GM13977 (cell line): ENCODE data around the gene THADA.

Source experiments
- DNase-seq: peaks from one replicate; pipeline ENCODE4 v3.0.0; 2012; ENCODE audit warnings: low spot score
- in situ Hi-C: fragments of 300-500 bp; cut with MboI; formaldehyde crosslinking; loops from one replicate; pipeline ENCODE4 v1.12.0; 2022; ENCODE audit warnings: low sequenced_read_pairs, low pct_unique_long_range_greater_than_20kb, mixed read lengths, inconsistent platforms; ENCODE audit not compliant: unreplicated experiment
- TF ChIP-seq, protein P1 (sequence below): IDR thresholded peaks from 2 replicates; pipeline ENCODE4 v1.5.1; 2012; ENCODE audit warnings: mild to moderate bottlenecking, control low read depth; ENCODE audit not compliant: insufficient read depth; ENCODE audit errors: extremely low read depth, missing control alignments

The THADA gene

DNA sequence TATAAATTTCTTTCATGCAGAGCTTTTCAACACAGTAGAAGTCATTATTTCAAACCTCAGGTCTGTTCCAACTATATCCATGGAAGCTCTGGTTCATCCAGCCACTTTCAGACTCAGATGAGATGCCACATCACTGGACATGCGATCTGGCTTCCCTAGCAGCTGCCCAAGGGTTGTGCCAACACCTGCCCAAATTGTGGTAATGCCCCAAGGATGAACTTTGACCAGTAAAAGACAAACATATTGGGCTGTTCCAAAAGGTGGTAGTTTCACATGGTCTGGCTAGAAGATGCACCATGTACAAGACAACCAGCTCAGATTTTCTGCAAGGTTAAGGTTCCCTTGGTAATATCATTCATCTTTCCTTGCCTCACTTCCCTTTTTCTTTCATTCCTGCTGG lies 101.9 kb downstream of the THADA start:
- in situ Hi-C loops, result no loop called here
- DNase-seq, result no peak
- TF ChIP-seq, protein P1, sequence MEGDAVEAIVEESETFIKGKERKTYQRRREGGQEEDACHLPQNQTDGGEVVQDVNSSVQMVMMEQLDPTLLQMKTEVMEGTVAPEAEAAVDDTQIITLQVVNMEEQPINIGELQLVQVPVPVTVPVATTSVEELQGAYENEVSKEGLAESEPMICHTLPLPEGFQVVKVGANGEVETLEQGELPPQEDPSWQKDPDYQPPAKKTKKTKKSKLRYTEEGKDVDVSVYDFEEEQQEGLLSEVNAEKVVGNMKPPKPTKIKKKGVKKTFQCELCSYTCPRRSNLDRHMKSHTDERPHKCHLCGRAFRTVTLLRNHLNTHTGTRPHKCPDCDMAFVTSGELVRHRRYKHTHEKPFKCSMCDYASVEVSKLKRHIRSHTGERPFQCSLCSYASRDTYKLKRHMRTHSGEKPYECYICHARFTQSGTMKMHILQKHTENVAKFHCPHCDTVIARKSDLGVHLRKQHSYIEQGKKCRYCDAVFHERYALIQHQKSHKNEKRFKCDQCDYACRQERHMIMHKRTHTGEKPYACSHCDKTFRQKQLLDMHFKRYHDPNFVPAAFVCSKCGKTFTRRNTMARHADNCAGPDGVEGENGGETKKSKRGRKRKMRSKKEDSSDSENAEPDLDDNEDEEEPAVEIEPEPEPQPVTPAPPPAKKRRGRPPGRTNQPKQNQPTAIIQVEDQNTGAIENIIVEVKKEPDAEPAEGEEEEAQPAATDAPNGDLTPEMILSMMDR, result no peak

DNA sequence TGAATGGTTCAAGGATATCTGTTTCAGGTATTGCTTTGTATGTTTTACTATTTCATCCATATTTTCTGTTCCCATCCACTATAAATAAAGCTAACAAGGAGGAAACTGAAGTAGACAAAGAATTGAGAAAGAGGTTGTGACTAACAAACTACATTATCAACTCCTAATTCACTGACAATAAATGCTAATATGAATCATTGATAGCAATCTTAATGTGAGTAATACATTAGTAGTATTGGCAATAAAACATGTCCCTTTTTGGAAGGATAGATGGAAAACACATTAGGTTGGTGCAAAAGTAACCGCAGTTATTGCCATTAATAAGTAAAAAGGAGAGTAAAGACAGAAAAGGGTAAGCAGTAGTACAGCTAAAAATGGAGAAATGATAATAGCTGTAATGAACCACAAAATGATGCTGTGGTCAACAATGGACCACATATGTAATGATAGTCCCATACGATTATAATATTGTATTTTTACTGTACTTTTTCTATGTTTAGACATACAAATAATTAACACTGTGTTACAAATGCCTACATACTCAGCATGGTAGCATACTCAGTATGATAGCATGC lies 104.7 kb downstream of the THADA start:
- TF ChIP-seq, protein P1, result no peak
- DNase-seq, result no peak
- in situ Hi-C loops, result no loop called here

DNA sequence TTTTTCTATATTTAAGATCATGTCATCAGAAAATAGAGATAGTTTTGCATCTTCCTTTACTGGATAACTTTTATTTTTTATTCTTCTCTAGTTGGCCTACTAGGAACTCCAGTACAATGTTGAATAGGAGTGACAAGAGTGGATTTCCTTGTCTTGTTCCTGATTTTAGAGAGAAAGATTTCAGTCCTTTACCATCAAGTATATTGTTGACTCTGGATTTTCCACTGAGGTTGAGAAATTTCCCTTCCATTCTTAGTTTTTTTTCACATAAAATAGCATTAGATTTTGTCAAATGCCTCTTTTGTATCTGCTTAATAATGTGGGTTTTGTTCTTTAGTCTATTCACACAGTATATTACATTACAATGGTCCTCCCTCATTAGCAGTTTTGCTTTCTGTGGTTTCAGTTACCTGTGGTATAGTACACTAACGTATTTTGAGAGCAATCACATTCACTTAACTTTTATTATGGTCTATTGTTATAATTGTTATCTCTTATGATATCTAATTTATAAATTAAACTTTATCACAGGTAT lies 105.5 kb downstream of the THADA start:
- in situ Hi-C loops, result no loop called here
- TF ChIP-seq, protein P1, result no peak
- DNase-seq, result no peak

DNA sequence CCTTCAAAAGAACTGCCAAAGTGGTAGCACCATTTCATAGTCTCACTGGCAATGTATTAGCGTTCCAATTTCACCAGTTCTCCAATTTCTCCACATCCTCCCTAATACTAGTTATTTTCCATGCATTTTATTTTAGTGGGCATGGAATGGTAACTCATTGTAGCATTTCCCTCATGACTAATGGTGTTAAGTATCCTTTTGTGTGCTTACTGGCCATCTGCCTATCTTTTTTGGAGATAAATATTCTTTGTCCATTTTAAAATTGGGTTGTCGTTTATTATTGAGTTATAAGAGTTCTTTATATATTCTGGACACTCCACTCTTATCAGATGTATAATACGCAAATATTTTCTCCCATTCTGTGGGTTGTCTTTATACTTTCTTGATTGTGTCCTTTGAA lies 107.1 kb downstream of the THADA start:
- TF ChIP-seq, protein P1, result no peak
- in situ Hi-C loops, result loop anchor here (10.0 kb wide), 3 partner anchors 264 to 514 kb away; partner anchors contain the start of gene ZFP36L2
- DNase-seq, result no peak

DNA sequence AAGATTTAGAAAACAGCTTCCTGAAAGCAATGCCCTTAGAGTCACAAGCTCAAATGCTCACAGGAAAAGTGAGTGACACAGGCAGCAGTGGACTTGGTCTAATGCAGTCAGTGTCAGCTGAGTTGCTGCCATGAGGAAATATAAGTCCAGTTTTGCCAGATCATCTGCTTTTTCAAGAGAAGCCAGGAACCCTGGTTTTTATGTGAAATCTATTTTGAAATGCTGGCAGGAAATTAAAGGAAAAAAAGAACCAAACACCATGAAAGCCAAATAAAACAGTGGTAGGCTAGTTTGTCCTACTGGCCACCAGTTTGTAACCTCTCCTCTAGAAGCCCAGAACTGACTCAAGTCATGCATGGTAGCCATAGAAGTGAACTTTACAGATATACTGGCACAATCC lies 109.2 kb downstream of the THADA start:
- in situ Hi-C loops, result loop anchor here (10.0 kb wide), 3 partner anchors 262 to 512 kb away; partner anchors contain the start of gene ZFP36L2
- no peak for DNase-seq
- TF ChIP-seq, protein P1, result no peak

DNA sequence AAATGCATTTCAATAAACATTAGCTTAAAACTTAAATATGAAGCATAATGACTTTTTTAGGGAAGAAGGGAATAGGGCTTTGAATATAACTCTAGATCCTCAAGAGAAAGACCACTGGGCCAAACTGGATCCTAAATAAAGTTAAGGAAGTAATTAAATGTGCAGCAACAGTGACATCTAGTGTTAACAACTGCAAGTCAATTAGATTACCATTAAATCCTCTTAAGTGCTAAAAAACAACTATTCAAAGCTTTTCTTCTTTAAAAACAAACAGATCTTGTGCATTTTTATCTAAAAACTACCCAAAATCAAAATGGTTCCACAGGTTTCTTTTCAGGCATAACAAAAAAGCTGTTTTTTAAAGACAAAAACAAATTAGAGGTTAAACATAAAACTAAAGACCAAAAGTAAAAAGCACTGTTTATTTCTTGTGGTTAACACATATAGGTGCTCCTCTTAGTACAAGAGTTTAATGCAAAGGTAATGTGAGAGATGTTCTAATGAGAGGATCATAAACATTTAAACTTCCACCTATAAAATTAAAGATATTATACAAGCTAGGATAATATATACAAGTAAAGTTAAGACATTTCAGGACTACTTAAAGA lies 111.4 kb downstream of the THADA start:
- in situ Hi-C loops, result loop anchor here (10.0 kb wide), 3 partner anchors 260 to 510 kb away; partner anchors contain the start of gene ZFP36L2

More for the DNA sequence above, 111.4 kb downstream of the THADA start:
- no peak for DNase-seq
- TF ChIP-seq, protein P1, result peak; percentile 52
